ENCODE results near the gene RBAK.
"Not testable (repeated sequence)": the region's sequence is repeated elsewhere in the genome, so short reads cannot be mapped to it uniquely, and the experiment has no call there.

GRCh38 chr7:5051731-5052130 lies 6.1 kb downstream of the RBAK start:
- not testable (repeated sequence) for TF ChIP-seq CTCF (IDR thresholded peaks at IDR 0.05; ENCODE audit: insufficient read depth, low read length); REST (IDR thresholded peaks at IDR 0.05; ENCODE audit: insufficient replicate concordance, low read depth); GABPA (IDR thresholded peaks at IDR 0.05; ENCODE audit: low read depth); POLR2AphosphoS5 (IDR thresholded peaks at IDR 0.05; ENCODE audit: low read depth); SPI1 (IDR thresholded peaks at IDR 0.05; ENCODE audit: borderline replicate concordance, low read depth)
